COR-L47 (cell line): ENCODE measurements around the gene STK33.

ENCODE experiments used
- DNase-seq: peaks from one replicate; lab custom pipeline; 2025; lab: John Stamatoyannopoulos, UW

The STK33 gene

GRCh38 chr11:8356216-8356615 is 237.8 kb downstream of the STK33 start:
- no peak for DNase-seq

GRCh38 chr11:8355416-8355742 is 238.6 kb downstream of the STK33 start:
- DNase-seq: no peak

DNA sequence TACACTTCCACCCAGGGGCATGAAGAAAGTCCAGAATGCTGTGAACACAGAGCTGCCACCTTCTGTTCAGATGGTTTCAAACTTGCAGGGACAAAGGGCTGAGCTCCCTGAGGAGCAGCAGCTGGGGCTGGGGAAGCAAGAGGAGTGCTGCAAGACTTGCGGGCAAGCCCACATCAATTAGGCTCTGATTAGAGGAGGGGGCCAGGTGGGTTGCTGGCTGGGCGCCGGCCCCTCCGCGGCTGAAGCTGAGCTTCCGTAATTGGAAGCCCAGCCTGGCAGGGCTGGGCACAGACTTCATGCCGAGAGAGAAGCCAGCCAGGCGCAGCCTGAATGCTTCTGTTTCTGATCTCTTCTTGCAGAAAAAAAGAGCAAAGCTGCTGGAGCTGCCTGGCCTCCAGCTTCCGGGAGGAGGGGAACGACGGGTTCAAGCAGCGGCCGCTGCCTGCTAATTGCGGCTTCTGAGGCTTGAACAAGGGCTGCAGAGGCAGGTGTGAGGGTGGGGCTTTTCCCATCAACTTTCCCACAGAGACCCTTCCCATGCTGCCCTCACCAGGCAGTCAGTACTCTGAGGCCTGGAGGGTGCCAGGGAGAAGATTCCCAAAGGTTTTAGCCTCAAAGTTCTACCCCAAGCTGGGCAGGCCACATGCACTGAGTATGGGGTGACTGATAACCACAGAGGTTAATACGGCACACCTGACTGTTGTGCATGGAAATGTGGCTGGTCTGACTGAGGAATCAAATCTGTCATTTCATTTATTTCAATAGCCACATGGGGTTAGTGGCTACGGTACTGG is 239.2 kb downstream of the STK33 start:
- DNase-seq: peak; percentile 84

GRCh38 chr11:8352876-8353505 is 241.0 kb downstream of the STK33 start:
- DNase-seq: no peak

GRCh38 chr11:8352103-8352875 is 241.7 kb downstream of the STK33 start:
- no peak for DNase-seq

DNA sequence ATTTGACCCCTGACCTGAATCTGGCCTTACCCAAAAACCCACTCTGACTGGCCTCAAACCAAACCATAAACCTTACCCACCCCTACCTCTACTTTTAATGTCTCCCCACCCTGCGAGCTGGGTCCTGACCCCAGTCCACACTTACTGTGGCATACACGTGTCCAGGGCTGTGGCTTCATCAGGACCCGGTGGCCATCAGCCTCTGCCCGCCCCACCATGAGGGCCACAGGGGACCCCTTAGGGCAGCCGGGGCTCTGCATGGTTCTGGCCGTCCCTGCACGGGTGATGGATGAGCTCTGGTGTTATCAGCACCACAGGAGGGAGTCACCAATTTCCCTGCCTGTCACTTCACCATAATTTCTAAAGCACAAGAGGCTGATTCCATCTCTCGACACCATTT is 242.8 kb downstream of the STK33 start:
- DNase-seq: no peak

DNA sequence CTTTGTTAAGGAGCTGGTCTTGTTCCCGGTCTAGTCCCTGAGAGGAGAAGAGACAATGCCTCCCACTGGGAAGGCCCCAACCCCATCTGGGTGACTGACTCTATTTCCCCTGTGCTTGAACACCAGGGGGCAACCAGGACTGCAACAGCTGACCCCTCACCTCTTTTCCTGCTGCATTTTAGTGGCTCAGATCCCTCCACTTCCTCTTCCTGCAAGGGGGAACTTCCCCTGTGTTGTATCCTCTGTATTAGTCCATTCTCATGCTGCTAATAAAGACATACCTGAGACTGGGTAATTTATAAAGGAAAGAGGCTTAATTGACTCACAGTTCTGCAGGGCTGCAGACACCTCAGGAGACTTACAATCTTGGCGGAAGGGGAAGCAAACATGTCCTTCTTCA is 246.1 kb downstream of the STK33 start:
- no peak for DNase-seq

GRCh38 chr11:8346157-8346755 is 247.8 kb downstream of the STK33 start:
- no peak for DNase-seq

DNA sequence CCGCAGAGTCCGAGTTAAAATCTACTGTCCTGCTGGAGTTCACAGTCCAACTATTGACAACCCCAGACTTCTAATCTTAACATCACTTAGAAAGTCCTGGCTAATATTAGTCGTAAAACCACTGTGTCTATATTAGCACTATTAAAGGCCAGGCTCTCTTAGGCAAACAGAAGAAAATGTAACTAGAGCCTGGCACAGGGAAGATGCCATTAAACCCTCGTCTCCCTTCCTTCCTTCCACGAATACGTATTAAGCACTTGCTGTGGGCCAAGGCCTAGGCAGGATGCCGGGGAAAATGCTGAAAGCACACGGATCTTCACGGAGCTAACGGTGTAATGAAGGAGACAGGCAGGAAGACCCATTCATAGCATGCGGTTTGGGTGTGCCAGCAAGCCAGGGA is 248.8 kb downstream of the STK33 start:
- no peak for DNase-seq

- no peak for DNase-seq
These were observed 249.7 kb downstream of the STK33 start for GRCh38 chr11:8344346-8344745.

GRCh38 chr11:8342821-8343681 is 251.0 kb downstream of the STK33 start:
- DNase-seq: no peak

GRCh38 chr11:8341996-8342395 is 252.0 kb downstream of the STK33 start:
- no peak for DNase-seq
